H1 (cell line): ENCODE measurements around the gene ZNF680. TPM values are rescaled to one million over a fixed set of nuclear protein-coding genes. Genes with fewer than 3 reads are reported as not detected.

ENCODE experiments used
- CTCF ChIA-PET: fragments of 300-600 bp; sonication (Branson Sonifier 250); formaldehyde crosslinking; loops from one replicate; lab custom pipeline; 2021; ENCODE audit not compliant: partially characterized antibody; lab: Charles Lee
- POLR2A ChIA-PET: fragments of 300-600 bp; sonication (Branson Sonifier 250); formaldehyde crosslinking; loops from one replicate; lab custom pipeline; 2021; ENCODE audit warnings: inconsistent platforms; ENCODE audit not compliant: partially characterized antibody; lab: Charles Lee
- DNase-seq, 2 experiments: peaks; one replicate each; pipeline versions ENCODE4 v3.0.0 to v3.0.0-alpha.2; 2010 to 2022; ENCODE audit warnings: low spot score in 2 of 2, low read depth in 1 of 2, mixed read lengths in 1 of 2
- FAIRE-seq: peaks from 2 replicates; lab custom pipeline; 2011; peaks lifted over from hg19 to GRCh38; lab: Jason Lieb, UNC
- H2AFZ ChIP-seq: 2 replicates; pipeline ENCODE4 v1.8.1; 2012; ENCODE audit warnings: low read length, inconsistent platforms
- H2AK5ac ChIP-seq: 2 replicates; pipeline ENCODE4 v1.6.1; 2013; ENCODE audit warnings: low read depth, low read length
- H2BK120ac ChIP-seq: replicated peaks from 2 replicates; pipeline ENCODE3; 2013; ENCODE audit warnings: low read depth, low read length, inconsistent platforms
- H2BK12ac ChIP-seq: 2 replicates; pipeline ENCODE4 v1.6.1; 2013; ENCODE audit warnings: low read depth, low read length
- H2BK15ac ChIP-seq: 2 replicates; pipeline ENCODE4 v1.6.1; 2013; ENCODE audit warnings: low read length
- H2BK20ac ChIP-seq: 2 replicates; pipeline ENCODE4 v1.6.1; 2013; ENCODE audit warnings: low read length
- H2BK5ac ChIP-seq: 2 replicates; pipeline ENCODE4 v1.6.1; 2013; ENCODE audit warnings: low read depth, low read length
- H3K14ac ChIP-seq: 2 replicates; pipeline ENCODE4 v1.6.1; 2013; ENCODE audit warnings: inconsistent platforms; ENCODE audit not compliant: insufficient read length
- H3K18ac ChIP-seq: 2 replicates; pipeline ENCODE4 v1.6.1; 2013; ENCODE audit warnings: low read length; ENCODE audit errors: extremely low read depth
- H3K23ac ChIP-seq: 2 replicates; pipeline ENCODE4 v1.6.1; 2013; ENCODE audit warnings: inconsistent platforms; ENCODE audit not compliant: insufficient read length
- H3K23me2 ChIP-seq: 2 replicates; pipeline ENCODE4 v1.6.1; 2013; ENCODE audit warnings: low read depth, low read length
- H3K27ac ChIP-seq: 2 replicates; pipeline ENCODE4 v1.6.1; 2011; ENCODE audit warnings: low read depth, low read length, inconsistent platforms
- H3K27me3 ChIP-seq, 4 experiments: replicated peaks in 1 of 4; 1 replicate in 1 of 4; 2 replicates in 3 of 4; pipeline versions ENCODE4 v1.6.1 to v1.8.1; 2011 to 2013; ENCODE audit warnings: low read length in 3 of 4, mild to moderate bottlenecking in 3 of 4, inconsistent platforms in 2 of 4, mixed read lengths in 2 of 4, moderate library complexity in 1 of 4; ENCODE audit not compliant: control insufficient read depth in 3 of 4, insufficient read depth in 3 of 4; ENCODE audit errors: extremely low read depth in 1 of 4
- H3K36me3 ChIP-seq, 4 experiments: 2 replicates each; pipeline versions ENCODE4 v1.6.1 to v1.8.1; 2011 to 2013; ENCODE audit warnings: mild to moderate bottlenecking in 4 of 4, low read length in 3 of 4, moderate library complexity in 2 of 4, control low read depth in 1 of 4, inconsistent platforms in 1 of 4; ENCODE audit not compliant: insufficient read depth in 4 of 4, control insufficient read depth in 2 of 4
- H3K4ac ChIP-seq: replicated peaks from 2 replicates; pipeline ENCODE3; 2013; ENCODE audit warnings: low read length, low read depth, mixed read lengths, inconsistent platforms; ENCODE audit not compliant: insufficient read length
- H3K4me1 ChIP-seq, 4 experiments: replicated peaks in 1 of 4; 1 replicate in 1 of 4; 2 replicates in 3 of 4; pipeline versions ENCODE4 v1.6.1 to v1.8.1; 2011 to 2013; ENCODE audit warnings: low read length in 3 of 4, inconsistent platforms in 2 of 4, mixed read lengths in 1 of 4; ENCODE audit not compliant: insufficient read depth in 4 of 4, control insufficient read depth in 3 of 4
- H3K4me2 ChIP-seq, 2 experiments: 2 replicates each; pipeline versions ENCODE4 v1.6.1 to v1.8.1; 2011 to 2013; ENCODE audit warnings: low read depth in 2 of 2, low read length in 2 of 2, control low read depth in 1 of 2, inconsistent platforms in 1 of 2, mild to moderate bottlenecking in 1 of 2; ENCODE audit not compliant: insufficient read depth in 1 of 2
- H3K4me3 ChIP-seq, 4 experiments: fragments of 200-600, 300-600 bp in 1 of 4; sonication (generic), shearing (Covaris generic), sonication (Bioruptor Twin) in 1 of 4; 2 replicates each; pipeline versions ENCODE4 v1.5.1 to v1.8.1; 2011 to 2016; ENCODE audit warnings: low read length in 4 of 4, low read depth in 3 of 4, control low read depth in 2 of 4, inconsistent platforms in 2 of 4, mild to moderate bottlenecking in 2 of 4, mixed read lengths in 1 of 4, moderate library complexity in 1 of 4; ENCODE audit not compliant: insufficient read depth in 2 of 4; ENCODE audit errors: extremely low read depth in 1 of 4
- H3K56ac ChIP-seq: replicated peaks from 2 replicates; pipeline ENCODE3; 2013; ENCODE audit warnings: low read depth, mild to moderate bottlenecking, mixed read lengths, low read length, inconsistent platforms; ENCODE audit not compliant: insufficient read length
- H3K79me1 ChIP-seq: 2 replicates; pipeline ENCODE4 v1.6.1; 2013; ENCODE audit warnings: low read depth, low read length, control low read depth
- H3K79me2 ChIP-seq, 2 experiments: 2 replicates each; pipeline versions ENCODE4 v1.6.1 to v1.8.1; 2012 to 2013; ENCODE audit warnings: low read length in 2 of 2, mild to moderate bottlenecking in 2 of 2, inconsistent platforms in 1 of 2; ENCODE audit not compliant: insufficient read depth in 2 of 2, control insufficient read depth in 1 of 2
- H3K9ac ChIP-seq, 4 experiments: replicated peaks in 1 of 4; 1 replicate in 1 of 4; 2 replicates in 3 of 4; pipeline versions ENCODE4 v1.6.1 to v1.8.1; 2011 to 2013; ENCODE audit warnings: low read depth in 3 of 4, low read length in 3 of 4, control low read depth in 2 of 4, mild to moderate bottlenecking in 2 of 4, moderate library complexity in 2 of 4, inconsistent platforms in 1 of 4; ENCODE audit errors: extremely low read depth in 1 of 4
- H3K9me3 ChIP-seq, 2 experiments: 2 replicates each; pipeline versions ENCODE4 v1.6.1 to v1.8.1; 2012 to 2013; ENCODE audit warnings: mild to moderate bottlenecking in 2 of 2, moderate library complexity in 2 of 2, control low read depth in 1 of 2, inconsistent platforms in 1 of 2, low read depth in 1 of 2, low read length in 1 of 2, mixed read lengths in 1 of 2; ENCODE audit not compliant: insufficient read depth in 2 of 2
- H4K20me1 ChIP-seq, 2 experiments: replicated peaks in 1 of 2; 2 replicates each; pipeline versions ENCODE3 to v1.8.1; 2011 to 2013; ENCODE audit warnings: inconsistent platforms in 2 of 2, low read length in 2 of 2, mild to moderate bottlenecking in 1 of 2; ENCODE audit not compliant: insufficient read depth in 2 of 2, control insufficient read depth in 1 of 2
- H4K5ac ChIP-seq: 2 replicates; pipeline ENCODE4 v1.6.1; 2013; ENCODE audit warnings: low read length, low read depth, mixed read lengths, inconsistent platforms; ENCODE audit not compliant: insufficient read length
- H4K8ac ChIP-seq: 2 replicates; pipeline ENCODE4 v1.8.0; 2013; ENCODE audit warnings: mild to moderate bottlenecking, moderate library complexity, low read length, inconsistent platforms; ENCODE audit not compliant: insufficient read depth; ENCODE audit errors: extremely low read depth
- H4K91ac ChIP-seq: replicated peaks from 2 replicates; pipeline ENCODE3; 2013; ENCODE audit warnings: low read length, mixed read lengths, inconsistent platforms; ENCODE audit not compliant: insufficient read length
- FOSL1 ChIP-seq: IDR thresholded peaks from 2 replicates; pipeline ENCODE4 v1.6.1; 2011; ENCODE audit warnings: mild to moderate bottlenecking, low read depth, low read length, moderate library complexity; ENCODE audit not compliant: insufficient read depth
- GABPA ChIP-seq: IDR thresholded peaks from 2 replicates; pipeline ENCODE4 v1.6.1; 2011; ENCODE audit warnings: mild to moderate bottlenecking, low read length, moderate library complexity, borderline replicate concordance; ENCODE audit not compliant: insufficient read depth
- SRF ChIP-seq: IDR thresholded peaks from 2 replicates; pipeline ENCODE4 v1.6.1; 2011; ENCODE audit warnings: mild to moderate bottlenecking, low read depth, low read length, moderate library complexity
- WGBS, 2 experiments: shearing (Covaris generic) in 1 of 2; methylation state at CpG; one replicate each; pipeline versions ENCODE4 v1.1.6 to v1.1.7; 2013 to 2015; ENCODE audit warnings: low lambda C conversion rate in 2 of 2, mixed read lengths in 2 of 2, inconsistent platforms in 1 of 2, low coverage in 1 of 2, missing lambda C conversion rate in 1 of 2; ENCODE audit not compliant: insufficient replicate concordance in 2 of 2, insufficient coverage in 1 of 2, insufficient read length in 1 of 2; ENCODE audit errors: extremely low coverage in 1 of 2, missing lambda C conversion rate in 1 of 2; 5-methylcytosine and 5-hydroxymethylcytosine counted together
- polyA plus RNA-seq, 7 experiments: library from polyadenylated mRNA; depleted of rRNA in 3 of 7; stranded (reverse) in 5 of 7; unstranded in 2 of 7; fragments of >200 nt in 5 of 7; fragments of 200-250 nt in 2 of 7; gene quantifications; 1 replicate in 5 of 7; 2 replicates in 1 of 7; 4 replicates in 1 of 7; pipeline versions ENCODE4 v1.2.1 to v1.2.3, GENCODE V29; 2011 to 2013; ENCODE audit warnings: missing spikeins in 2 of 7, mixed read lengths in 2 of 7
- total RNA-seq: library from RNA; stranded (reverse); fragmentation: NEBNext Ultra II Directional; extraction: Animal tissue kit (Norgen Biotek cat#: 25700); gene quantifications from 2 replicates; pipeline ENCODE4 v1.2.1, GENCODE V29; 2021

Gene ZNF680
- total and polyA plus RNA-seq, 2 of the 8 experiments (the other 6 are each of a cell fraction or from before 2014, with no cell fraction given) = 15.3 TPM; not detected in 1

GRCh38 chr7:64494912-64495461, 67.9 kb downstream of the ZNF680 start:
- no peaks in the 10 kb centered on the region for H3K79me2 ChIP-seq
- H3K9me3 ChIP-seq = peaks cover 49 to 63% of the 10 kb centered on the region in 2 experiments
- POLR2A ChIA-PET = no interaction called here
- H3K4me1 ChIP-seq = no peaks in the 10 kb centered on the region
- H3K23ac ChIP-seq = no peak overlapping the region
- no peak overlapping the region for H4K5ac ChIP-seq
- no peak overlapping the region for H2BK12ac ChIP-seq
- no peak overlapping the region for H3K18ac ChIP-seq
- no peak overlapping the region for H3K4me3 ChIP-seq
- no peak overlapping the region for H4K8ac ChIP-seq
- H3K27ac ChIP-seq = no peak overlapping the region
- DNase-seq (no peak), FAIRE-seq (no peak)
- no peak overlapping the region for H3K4me2 ChIP-seq
- no peak overlapping the region for H4K91ac ChIP-seq
- no peaks in the 10 kb centered on the region for H3K79me1 ChIP-seq
- H2BK120ac ChIP-seq = no peak overlapping the region
- H3K27me3 ChIP-seq = no peaks in the 10 kb centered on the region
- no peak overlapping the region for H2BK5ac ChIP-seq
- WGBS, 2 experiments = 84% methylated on average over 25 of the region's 26 CpGs; no CpG with 5 or more reads in 1 of the 2 experiments
- TF ChIP-seq FOSL1 (no peak), GABPA (no peak), SRF (no peak)
- TF ChIP-seq, all 59 proteins: peak for 0
- H3K14ac ChIP-seq = no peak overlapping the region
- H3K56ac ChIP-seq = no peak overlapping the region
- H2BK15ac ChIP-seq = no peak overlapping the region
- no peak overlapping the region for H2AK5ac ChIP-seq
- no peaks in the 10 kb centered on the region for H3K23me2 ChIP-seq
- no peaks in the 10 kb centered on the region for H3K36me3 ChIP-seq
- CTCF ChIA-PET = no interaction called here
- no peak overlapping the region for H3K4ac ChIP-seq
- no peaks in the 10 kb centered on the region for H4K20me1 ChIP-seq
- H2AFZ ChIP-seq = no peak overlapping the region
- no peak overlapping the region for H3K9ac ChIP-seq
- no peak overlapping the region for H2BK20ac ChIP-seq
